Activated CD4-positive, alpha-beta T cell treated with anti-CD3 and anti-CD28 coated beads for 4 hours (primary cell): ENCODE data around the gene RASSF10.

ENCODE experiments used
- DNase-seq, 2 donors: peaks; one replicate each; pipeline ENCODE4 v3.0.0-alpha.2; 2020

RASSF10 gene

DNA sequence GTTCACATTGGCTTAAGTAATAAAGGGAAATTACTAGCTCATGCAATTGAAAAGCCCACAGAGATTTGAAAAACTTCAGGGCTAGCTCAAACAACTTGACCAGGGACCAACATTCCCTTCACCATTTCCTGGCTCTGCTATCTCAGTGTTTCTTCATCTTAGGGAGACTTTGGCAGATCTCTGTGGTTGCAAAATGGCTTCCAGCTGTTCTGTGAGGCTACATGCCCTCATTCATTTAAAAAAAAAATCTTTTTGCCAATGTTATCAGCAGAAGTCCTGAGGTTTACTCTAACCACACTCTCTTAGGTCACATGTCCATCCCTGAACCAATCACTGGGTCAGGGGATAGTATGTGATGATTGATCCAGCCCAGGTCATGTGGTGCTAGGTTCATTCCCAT lies 13.9 kb upstream of the RASSF10 start:
- DNase-seq, result no peak

- no peak for DNase-seq
These were observed 13.3 kb upstream of the RASSF10 start for GRCh38 chr11:12995823-12996222.

DNA sequence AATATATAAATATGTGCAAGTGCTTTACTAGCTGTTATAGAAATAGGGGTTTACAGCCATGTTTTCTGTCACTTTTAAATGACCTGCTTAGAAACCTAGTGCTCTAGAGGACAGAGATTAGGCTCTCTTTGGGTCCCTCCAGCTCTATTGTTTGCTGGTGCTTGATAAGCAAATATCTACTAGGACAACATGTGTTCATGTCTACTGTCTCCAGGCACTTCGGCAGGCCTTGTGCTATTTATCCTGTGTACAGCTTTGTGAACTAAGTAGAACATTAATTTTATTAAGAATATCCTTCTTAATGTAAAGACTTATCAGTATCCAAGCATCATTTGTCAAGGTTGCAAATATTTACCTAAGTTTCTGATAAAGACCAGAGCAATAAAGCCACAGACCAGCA lies 11.9 kb upstream of the RASSF10 start:
- no peak for DNase-seq

- no peak for DNase-seq
These were observed 10.8 kb upstream of the RASSF10 start for GRCh38 chr11:12998336-12998735.

- DNase-seq, result no peak
These were observed 9.5 kb upstream of the RASSF10 start for GRCh38 chr11:12999597-12999996.

DNA sequence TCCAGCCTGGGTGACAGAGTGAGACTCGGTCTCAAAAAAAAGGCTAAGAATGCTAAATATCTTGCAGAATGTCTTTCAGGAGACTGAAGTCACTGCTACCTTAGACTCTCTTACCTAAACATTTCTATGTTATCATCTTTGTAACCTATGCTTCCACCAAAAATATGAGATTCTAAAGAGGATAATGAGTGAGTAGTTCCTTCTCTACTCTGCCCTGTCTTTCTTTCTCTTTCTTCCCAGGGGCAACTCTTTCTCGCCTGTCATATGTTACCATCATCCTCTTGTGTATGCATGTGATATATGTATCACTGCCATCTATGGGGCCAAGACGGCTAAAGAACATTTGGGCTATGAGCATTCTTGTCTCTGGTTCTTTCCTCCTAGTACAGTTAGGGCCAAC lies 9.0 kb upstream of the RASSF10 start:
- DNase-seq, result no peak

DNA sequence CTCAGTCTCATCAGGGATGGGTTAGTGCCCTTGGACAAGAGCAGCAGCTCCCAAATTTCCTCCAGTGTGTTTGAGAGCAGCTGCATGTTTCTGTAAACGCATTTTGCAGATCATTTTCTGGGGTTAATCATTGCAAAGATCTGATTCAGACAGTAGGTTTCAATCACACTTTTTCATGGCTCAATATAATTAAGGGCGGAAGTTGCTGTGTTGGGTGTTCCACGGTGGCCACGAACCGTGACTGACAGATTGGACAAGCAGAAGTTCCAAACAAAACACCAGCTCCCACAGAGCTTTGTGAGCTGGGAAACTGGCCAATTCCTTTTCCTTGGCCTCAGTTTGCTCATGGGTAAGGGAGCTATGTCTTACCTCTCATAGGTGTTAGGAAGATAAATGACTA lies 8.4 kb upstream of the RASSF10 start:
- no peak for DNase-seq

- DNase-seq, result no peak
These were observed 5.2 kb upstream of the RASSF10 start for GRCh38 chr11:13003736-13004493.

- DNase-seq, result no peak
These were observed 1.7 kb upstream of the RASSF10 start for GRCh38 chr11:13007182-13008060.

DNA sequence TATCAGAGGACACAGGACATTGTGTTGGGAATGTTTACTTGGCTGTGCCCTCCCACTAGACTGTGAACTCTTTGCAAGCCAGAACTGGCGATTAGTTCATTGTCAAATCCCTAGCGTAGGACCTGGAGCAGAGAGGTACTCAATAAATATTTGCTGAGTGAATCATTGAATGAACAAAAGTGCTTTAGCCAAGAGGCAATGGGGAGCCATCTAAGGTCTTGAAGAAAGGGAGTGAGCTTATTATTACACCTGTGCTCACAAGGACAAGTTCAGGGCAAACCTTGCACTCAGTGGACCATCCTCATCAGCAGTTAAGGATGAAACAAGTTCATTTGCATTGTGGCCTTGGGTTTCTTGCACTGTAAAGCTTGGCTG lies 1.1 kb upstream of the RASSF10 start:
- no peak for DNase-seq

GRCh38 chr11:13009476-13009920 lies 382 bp downstream of the RASSF10 start:
- DNase-seq, result no peak

DNA sequence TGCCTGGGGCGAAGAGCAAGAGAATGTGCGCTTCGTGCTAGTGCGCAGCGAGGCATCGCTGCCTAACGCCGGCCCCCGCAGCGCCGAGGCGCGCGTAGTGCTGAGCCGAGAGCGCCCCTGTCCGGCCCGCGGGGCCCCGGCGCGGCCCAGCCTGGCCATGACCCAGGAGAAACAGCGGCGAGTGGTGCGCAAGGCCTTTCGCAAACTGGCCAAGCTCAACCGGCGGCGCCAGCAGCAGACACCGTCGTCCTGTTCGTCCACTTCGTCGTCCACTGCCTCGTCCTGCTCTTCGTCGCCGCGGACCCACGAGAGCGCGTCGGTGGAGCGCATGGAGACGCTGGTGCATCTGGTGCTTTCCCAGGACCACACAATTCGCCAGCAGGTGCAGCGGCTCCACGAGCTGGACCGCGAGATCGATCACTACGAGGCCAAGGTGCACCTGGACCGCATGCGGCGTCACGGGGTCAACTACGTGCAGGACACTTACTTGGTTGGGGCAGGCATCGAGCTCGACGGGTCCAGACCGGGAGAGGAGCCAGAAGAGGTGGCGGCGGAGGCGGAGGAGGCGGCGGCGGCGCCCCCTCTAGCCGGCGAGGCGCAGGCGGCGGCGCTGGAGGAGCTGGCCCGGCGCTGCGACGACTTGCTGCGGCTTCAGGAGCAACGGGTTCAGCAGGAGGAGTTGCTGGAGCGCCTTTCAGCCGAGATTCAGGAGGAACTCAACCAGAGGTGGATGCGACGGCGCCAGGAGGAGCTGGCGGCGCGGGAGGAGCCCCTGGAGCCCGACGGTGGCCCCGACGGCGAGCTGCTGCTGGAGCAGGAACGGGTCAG lies 1.0 kb downstream of the RASSF10 start:
- DNase-seq, result no peak

- no peak for DNase-seq
These were observed 1.8 kb downstream of the RASSF10 start for GRCh38 chr11:13010749-13011465.

GRCh38 chr11:13011466-13012055 lies 2.4 kb downstream of the RASSF10 start:
- DNase-seq, result no peak

DNA sequence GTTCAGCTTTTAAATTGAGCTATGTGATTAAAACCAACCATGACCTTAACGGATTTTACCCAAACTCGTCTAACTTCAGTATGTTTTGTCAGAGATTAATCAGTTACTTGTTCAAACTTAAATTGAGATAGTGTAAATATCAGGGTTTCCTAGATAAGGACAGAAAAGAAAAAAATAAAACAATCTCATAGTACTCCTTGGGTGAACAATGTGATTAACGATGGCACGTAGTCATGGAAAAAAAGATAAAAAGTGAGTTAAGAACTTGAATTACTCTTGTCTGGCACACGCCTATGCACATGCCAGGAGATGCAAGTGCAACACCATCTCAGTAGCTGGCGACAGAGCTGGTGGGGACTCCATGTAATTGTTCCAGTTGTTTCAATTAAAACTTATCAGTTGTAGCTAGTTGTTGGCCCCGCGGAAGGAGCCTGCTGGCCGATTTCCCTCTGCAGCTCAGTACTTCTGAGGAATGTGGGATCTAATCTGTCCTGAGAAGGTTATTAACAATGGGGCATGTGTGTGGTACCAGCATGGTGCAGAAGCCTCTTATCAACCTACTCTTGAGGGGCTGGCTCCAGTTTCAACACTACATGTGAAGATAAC lies 3.0 kb downstream of the RASSF10 start:
- DNase-seq, result no peak

DNA sequence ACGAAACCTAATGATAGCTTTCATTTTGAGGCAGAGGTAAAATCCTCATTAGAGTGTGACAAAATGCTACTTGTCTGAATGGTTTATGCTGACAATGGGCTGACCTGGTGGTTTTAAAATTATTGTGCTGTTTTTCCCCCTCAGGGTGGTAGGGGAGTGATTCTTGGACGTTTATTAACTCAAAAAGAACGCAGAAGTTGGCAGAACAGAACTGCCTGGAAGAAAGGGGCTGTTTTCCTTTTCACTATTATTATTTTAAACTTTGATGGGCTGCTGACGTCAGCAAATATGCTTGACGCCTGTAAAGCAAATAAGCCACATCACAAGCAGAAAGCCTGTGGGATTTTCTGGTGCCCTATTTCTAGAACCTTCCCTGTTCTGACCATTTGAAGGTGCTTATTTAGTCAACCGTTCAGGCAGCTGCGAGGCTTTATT lies 4.0 kb downstream of the RASSF10 start:
- DNase-seq, result no peak

GRCh38 chr11:13015753-13016152 lies 6.6 kb downstream of the RASSF10 start:
- DNase-seq, result no peak

DNA sequence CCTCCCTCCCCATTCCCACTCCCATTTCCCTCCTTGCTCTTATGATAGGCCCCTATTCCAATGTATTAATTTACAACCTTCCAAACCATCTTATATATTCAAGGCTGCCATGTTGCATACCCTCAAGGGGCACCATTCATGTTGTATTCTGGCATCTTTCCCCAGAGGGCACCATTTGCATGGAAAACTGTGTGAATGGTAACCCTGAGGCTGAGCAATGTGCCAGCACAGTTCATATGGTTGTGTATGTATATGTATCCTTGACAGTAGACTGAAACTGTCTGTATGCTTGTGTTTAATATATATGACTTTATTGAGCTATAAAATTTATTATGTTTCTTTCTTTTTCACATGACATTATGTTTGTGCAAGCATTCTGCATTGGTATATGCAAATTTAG lies 7.3 kb downstream of the RASSF10 start:
- no peak for DNase-seq

- DNase-seq, result no peak
These were observed 10.2 kb downstream of the RASSF10 start for GRCh38 chr11:13019313-13019712.

- no peak for DNase-seq
These were observed 14.3 kb downstream of the RASSF10 start for GRCh38 chr11:13023423-13023822.

DNA sequence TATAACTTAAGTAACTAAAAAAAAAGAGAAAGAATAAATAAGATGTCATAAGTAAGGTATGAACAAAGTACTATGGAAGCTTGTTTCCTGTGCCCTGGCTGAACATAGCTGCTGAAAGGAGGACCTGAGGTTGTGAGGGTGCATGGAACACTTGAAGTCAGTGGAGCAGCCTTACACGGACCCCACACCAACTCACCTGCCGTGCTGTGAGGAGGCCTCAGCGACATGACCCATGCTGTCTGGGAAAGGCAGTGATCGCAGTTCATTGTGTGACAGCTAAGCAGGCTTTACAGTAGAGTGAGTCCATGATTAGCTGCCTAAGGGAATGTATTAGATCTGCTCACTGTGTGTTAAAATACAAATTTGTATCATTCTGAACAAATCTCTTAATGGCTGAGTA lies 17.6 kb downstream of the RASSF10 start:
- no peak for DNase-seq

DNA sequence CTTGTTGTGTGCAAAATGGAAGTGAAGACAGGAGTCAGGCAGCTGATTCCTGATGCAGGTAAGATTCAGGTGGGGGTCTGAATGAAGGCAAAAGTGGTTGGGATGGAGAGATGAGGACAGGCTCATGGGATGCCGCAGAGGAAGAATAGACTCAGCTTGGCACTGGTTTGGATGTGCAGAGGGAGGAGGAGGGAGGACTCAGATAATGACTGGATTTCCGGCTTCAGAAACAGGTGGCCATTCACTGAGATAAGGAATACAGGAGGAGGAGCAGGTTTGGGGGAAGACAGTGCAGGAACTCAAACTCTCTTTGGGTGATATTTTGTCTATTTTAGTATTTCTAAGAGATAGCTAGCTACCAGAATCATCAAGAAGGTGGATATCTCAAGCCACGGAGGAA lies 19.2 kb downstream of the RASSF10 start:
- DNase-seq, result no peak
